HG02763 (cell line): Measurements from ENCODE around the gene PRKAG3.

Experiments used
- ATAC-seq: cut with Tn5 transposase; IDR thresholded peaks from one replicate; pipeline ENCODE4 v1.9.1; 2021; ENCODE audit warnings: mild to moderate bottlenecking, moderate library complexity; ENCODE audit not compliant: unreplicated experiment

Gene PRKAG3

GRCh38 chr2:218831378-218831990 is at the start of gene PRKAG3:
PRKAG3 (minus strand) TSS chr2:218831803.
- ATAC-seq: no peak

GRCh38 chr2:218880859-218881594 is 49.4 kb upstream of the PRKAG3 start:
- no peak for ATAC-seq

- peak; percentile 71 for ATAC-seq
Measured at GRCh38 chr2:218880102-218880858, 48.7 kb upstream of the PRKAG3 start, which contains the start of gene WNT10A. WNT10A (plus strand) TSS chr2:218880852; CDS start chr2:218880996, 144 bp downstream.

GRCh38 chr2:218879776-218880101 is 48.1 kb upstream of the PRKAG3 start:
- no peak for ATAC-seq

GRCh38 chr2:218878926-218879761 is 47.5 kb upstream of the PRKAG3 start:
- no peak for ATAC-seq

- no peak for ATAC-seq
Measured at GRCh38 chr2:218878486-218878885, 46.9 kb upstream of the PRKAG3 start.

- ATAC-seq: no peak
Measured at GRCh38 chr2:218877891-218878290, 46.3 kb upstream of the PRKAG3 start.

- no peak for ATAC-seq
Measured at GRCh38 chr2:218877331-218877730, 45.7 kb upstream of the PRKAG3 start.

GRCh38 chr2:218876562-218877219 is 45.1 kb upstream of the PRKAG3 start:
- no peak for ATAC-seq

GRCh38 chr2:218875692-218876246 is 44.2 kb upstream of the PRKAG3 start:
- no peak for ATAC-seq

GRCh38 chr2:218873359-218874194 is 42.0 kb upstream of the PRKAG3 start:
- ATAC-seq: no peak

GRCh38 chr2:218872645-218873358 is 41.2 kb upstream of the PRKAG3 start:
- no peak for ATAC-seq

- no peak for ATAC-seq
Measured at GRCh38 chr2:218871345-218872302, 40.0 kb upstream of the PRKAG3 start.

GRCh38 chr2:218870984-218871344 is 39.4 kb upstream of the PRKAG3 start:
- no peak for ATAC-seq

GRCh38 chr2:218869064-218869463 is 37.5 kb upstream of the PRKAG3 start:
- ATAC-seq: no peak

GRCh38 chr2:218867900-218868299 is 36.3 kb upstream of the PRKAG3 start:
- ATAC-seq: no peak

- no peak for ATAC-seq
Measured at GRCh38 chr2:218865999-218866398, 34.4 kb upstream of the PRKAG3 start.

- no peak for ATAC-seq
Measured at GRCh38 chr2:218865396-218865795, 33.8 kb upstream of the PRKAG3 start.
